Hepatic stellate cell (primary cell): ENCODE data around the gene PIK3R2.
"Not testable (repeated sequence)": the region's sequence is repeated elsewhere in the genome, so short reads cannot be mapped to it uniquely, and the experiment has no call there.

Experiments
- DNase-seq: peaks from one replicate; pipeline ENCODE4 v3.0.0; 2011; ENCODE audit warnings: low spot score

Gene PIK3R2

GRCh38 chr19:18203863-18204393, 51.0 kb downstream of the PIK3R2 start, which contains the start of gene RAB3A:
Gene RAB3A, minus strand, starts transcription at chr19:18204042. Its CDS starts 1,302 bp downstream, at chr19:18202740.
- DNase-seq: peak; percentile 99

GRCh38 chr19:18204394-18205199, 51.6 kb downstream of the PIK3R2 start:
- DNase-seq: no peak

GRCh38 chr19:18205200-18205892, 52.4 kb downstream of the PIK3R2 start:
- peak; percentile 82 for DNase-seq

- DNase-seq: no peak
Measured at GRCh38 chr19:18206018-18206417, 53.1 kb downstream of the PIK3R2 start.

GRCh38 chr19:18208098-18208951, 55.4 kb downstream of the PIK3R2 start:
- peak; percentile 93 for DNase-seq

- DNase-seq: not testable (repeated sequence)
Measured at GRCh38 chr19:18209912-18210311, 56.9 kb downstream of the PIK3R2 start.

- no peak for DNase-seq
Measured at GRCh38 chr19:18211683-18212082, 58.7 kb downstream of the PIK3R2 start.

GRCh38 chr19:18214779-18215433, 61.9 kb downstream of the PIK3R2 start:
- peak; percentile 81 for DNase-seq

- no peak for DNase-seq
Measured at GRCh38 chr19:18216789-18217188, 63.8 kb downstream of the PIK3R2 start.

- DNase-seq: no peak
Measured at GRCh38 chr19:18218159-18218558, 65.2 kb downstream of the PIK3R2 start.

- no peak for DNase-seq
Measured at GRCh38 chr19:18218600-18218999, 65.6 kb downstream of the PIK3R2 start.
